Measurements from ENCODE around the gene ZBTB22.

The ZBTB22 gene

DNA sequence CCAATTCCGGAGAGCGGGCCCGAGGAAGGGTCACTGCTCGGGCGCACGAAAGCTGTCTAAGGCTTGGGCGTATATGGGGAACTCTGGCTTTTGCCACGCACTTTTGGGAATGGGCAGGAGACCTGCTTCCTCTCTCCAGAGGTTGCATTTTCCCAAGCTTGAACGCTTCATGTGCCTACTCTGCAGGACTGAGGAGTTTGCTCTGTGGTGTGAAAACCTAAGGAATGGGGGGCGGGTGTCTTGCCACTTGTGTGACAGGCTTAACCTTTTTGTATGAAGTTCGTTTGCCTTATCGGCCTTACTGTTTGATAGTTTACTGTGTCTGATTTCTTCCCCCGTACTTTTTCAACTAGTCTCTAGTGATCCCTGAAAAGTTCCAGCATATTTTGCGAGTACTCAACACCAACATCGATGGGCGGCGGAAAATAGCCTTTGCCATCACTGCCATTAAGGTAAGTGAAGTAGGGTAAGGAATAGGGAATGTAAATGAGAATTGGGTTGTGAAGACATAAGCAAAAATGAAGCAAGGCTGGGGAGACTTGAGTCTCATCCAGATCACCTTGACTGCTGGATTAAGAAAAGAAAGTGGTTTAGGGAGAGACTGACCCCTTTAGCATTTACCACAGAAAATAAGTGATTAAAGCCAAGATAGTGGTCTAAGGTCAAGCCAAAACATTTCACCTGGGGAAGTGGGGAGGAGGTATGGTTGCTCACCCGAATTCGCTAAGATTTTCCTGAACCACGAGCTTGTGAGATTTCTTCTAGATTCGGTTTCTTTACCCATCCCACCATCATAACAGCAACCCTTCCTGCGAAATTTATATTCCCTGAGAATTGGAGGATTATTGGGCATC, 45.0 kb downstream of the ZBTB22 start:
- ChIA-PET CTCF (interaction anchor here (0.6 to 1.0 kb wide), 2 partner anchors 24 to 28 kb away, joined by 4 to 8 read pairs; no protein-coding TSS in a partner anchor), POLR2A (interaction anchor here (0.8 to 5.5 kb wide), 19 partner anchors 11 to 301 kb away, joined by 3 to 54 read pairs (median 7); partner anchors contain the start of genes HSD17B8, PFDN6, RGL2 and RING1)
- DNase-seq (ENCODE audit: extremely low spot score): no peak
- no peak for TF ChIP-seq HDGF (IDR thresholded peaks at IDR 0.05; ENCODE audit: borderline replicate concordance)
- TF ChIP-seq TARDBP (IDR thresholded peaks at IDR 0.05): no peak
- TF ChIP-seq FOXA1 (IDR thresholded peaks at IDR 0.05): no peak
- no peak for TF ChIP-seq SP1 (IDR thresholded peaks at IDR 0.05)
- TF ChIP-seq NFRKB (IDR thresholded peaks at IDR 0.05): no peak
- no peak for TF ChIP-seq L3MBTL2 (conservative IDR thresholded peaks at IDR 0.05)
- no peak for TF ChIP-seq ZNF384 (IDR thresholded peaks at IDR 0.05)
- no peak for TF ChIP-seq ELF4 (IDR thresholded peaks at IDR 0.05)
- TF ChIP-seq BHLHE40 (IDR thresholded peaks at IDR 0.05; ENCODE audit: borderline replicate concordance): no peak
- no peak for TF ChIP-seq FOXK2 (IDR thresholded peaks at IDR 0.05)
- TF ChIP-seq CTBP1 (IDR thresholded peaks at IDR 0.05; ENCODE audit: borderline replicate concordance): no peak
- no peak for TF ChIP-seq ARNT (IDR thresholded peaks at IDR 0.05)
- no peak for TF ChIP-seq SUZ12 (IDR thresholded peaks at IDR 0.05)
- no peak for TF ChIP-seq LEF1 (IDR thresholded peaks at IDR 0.05; ENCODE audit: borderline replicate concordance)
- TF ChIP-seq FOXM1 (IDR thresholded peaks at IDR 0.05; ENCODE audit: borderline replicate concordance): no peak
- TF ChIP-seq, protein P1, sequence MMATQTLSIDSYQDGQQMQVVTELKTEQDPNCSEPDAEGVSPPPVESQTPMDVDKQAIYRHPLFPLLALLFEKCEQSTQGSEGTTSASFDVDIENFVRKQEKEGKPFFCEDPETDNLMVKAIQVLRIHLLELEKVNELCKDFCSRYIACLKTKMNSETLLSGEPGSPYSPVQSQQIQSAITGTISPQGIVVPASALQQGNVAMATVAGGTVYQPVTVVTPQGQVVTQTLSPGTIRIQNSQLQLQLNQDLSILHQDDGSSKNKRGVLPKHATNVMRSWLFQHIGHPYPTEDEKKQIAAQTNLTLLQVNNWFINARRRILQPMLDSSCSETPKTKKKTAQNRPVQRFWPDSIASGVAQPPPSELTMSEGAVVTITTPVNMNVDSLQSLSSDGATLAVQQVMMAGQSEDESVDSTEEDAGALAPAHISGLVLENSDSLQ (IDR thresholded peaks at IDR 0.05): no peak

DNA sequence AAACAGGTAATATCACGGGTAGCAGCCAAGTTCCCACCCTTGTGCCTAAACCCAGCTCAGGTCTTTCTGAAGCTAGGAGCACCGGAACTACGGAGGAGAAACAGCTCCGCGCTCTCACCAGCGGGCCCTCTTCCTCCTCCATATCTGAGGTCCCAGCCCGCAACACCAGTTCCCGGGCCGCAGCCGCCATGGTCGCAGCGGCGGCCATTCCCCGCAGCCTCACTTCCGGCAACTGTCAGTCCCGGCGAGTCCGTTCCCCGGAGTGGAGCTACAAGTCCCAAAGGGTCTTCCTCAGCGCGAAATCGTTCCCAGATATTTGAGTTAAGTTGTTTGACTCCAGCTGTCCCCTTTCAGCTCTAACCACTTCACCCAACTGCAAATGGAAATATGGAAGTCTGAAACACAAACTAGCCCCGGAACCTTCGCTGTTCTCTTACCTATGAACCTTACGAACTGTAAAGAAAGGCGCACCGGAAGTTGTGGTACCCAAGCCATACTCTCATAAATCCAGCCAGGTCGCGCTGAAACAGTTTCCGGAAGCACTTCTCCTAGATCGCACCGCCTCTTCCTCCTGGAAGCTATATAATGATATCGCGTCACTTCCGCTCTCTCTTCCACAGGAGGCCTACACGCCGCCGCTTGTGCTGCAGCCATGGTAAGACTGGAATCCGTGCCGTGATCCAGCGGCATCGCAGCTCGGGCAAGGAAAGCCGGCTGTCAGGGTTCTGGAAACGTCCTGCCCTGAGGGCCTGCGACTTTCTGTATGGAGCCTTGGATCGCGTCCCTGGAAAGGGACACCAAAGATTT, 45.9 kb downstream of the ZBTB22 start, which contains the start of the genes RPS18 and VPS52:
RPS18 (plus strand) TSS at position 608 of the 807 bp plus-strand sequence; CDS start at position 653, 45 bp downstream.
VPS52 (minus strand) TSS at position 409 of the 807 bp plus-strand sequence; CDS start at position 208, 201 bp downstream.
- ChIA-PET CTCF (interaction anchor here (0.6 to 1.2 kb wide), 5 partner anchors 24 to 155 kb away, joined by 3 to 8 read pairs (median 4); no protein-coding TSS in a partner anchor), POLR2A (interaction anchor here (0.5 to 5.5 kb wide), 41 partner anchors 9 to 340 kb away, joined by 3 to 54 read pairs (median 4); partner anchors contain the start of genes CUTA, HSD17B8, PFDN6 and RGL2)
- TF ChIP-seq BHLHE40 (IDR thresholded peaks at IDR 0.05; ENCODE audit: borderline replicate concordance) (no peak), SUZ12 (IDR thresholded peaks at IDR 0.05) (no peak), ELF4 (IDR thresholded peaks at IDR 0.05) (peak; percentile 97), LEF1 (IDR thresholded peaks at IDR 0.05; ENCODE audit: borderline replicate concordance) (peak; percentile 57; the same call in 1 of the 2 replicates), HDGF (IDR thresholded peaks at IDR 0.05; ENCODE audit: borderline replicate concordance) (no peak), FOXK2 (IDR thresholded peaks at IDR 0.05) (peak; percentile 95), ZNF384 (IDR thresholded peaks at IDR 0.05) (no peak), NFRKB (IDR thresholded peaks at IDR 0.05) (peak; percentile 96), FOXM1 (IDR thresholded peaks at IDR 0.05; ENCODE audit: borderline replicate concordance) (no peak), SP1 (IDR thresholded peaks at IDR 0.05) (no peak), FOXA1 (IDR thresholded peaks at IDR 0.05) (no peak), TARDBP (IDR thresholded peaks at IDR 0.05) (no peak; the same call in 1 of the 2 replicates), L3MBTL2 (conservative IDR thresholded peaks at IDR 0.05) (0 out of 2 replicates have a peak, but pooled peaks have one; percentile 52), ARNT (IDR thresholded peaks at IDR 0.05) (no peak), CTBP1 (IDR thresholded peaks at IDR 0.05; ENCODE audit: borderline replicate concordance) (peak; percentile 85)
- TF ChIP-seq, protein P1 (IDR thresholded peaks at IDR 0.05): peak; percentile 93
- peak; percentile 89 for DNase-seq (ENCODE audit: extremely low spot score)

DNA sequence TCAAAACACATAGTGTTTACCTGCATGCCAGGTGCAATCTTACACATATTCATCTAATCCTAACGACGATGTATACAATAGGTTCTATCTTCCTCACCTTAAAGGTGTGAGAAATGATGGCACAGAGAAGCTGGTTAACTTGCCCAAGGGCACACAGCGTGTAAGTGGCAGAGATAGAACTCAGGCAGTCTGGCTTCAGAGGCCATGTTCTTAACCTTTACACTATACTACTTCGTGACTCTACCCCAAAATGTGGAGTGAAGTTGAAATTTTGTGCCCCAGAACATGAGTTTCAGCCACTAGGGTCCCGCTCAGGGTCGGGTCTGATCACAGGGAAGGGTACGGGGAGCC, 46.5 kb downstream of the ZBTB22 start:
- no peak for DNase-seq (ENCODE audit: extremely low spot score)
- ChIA-PET POLR2A (interaction anchor here (0.9 to 5.5 kb wide), 28 partner anchors 9 to 300 kb away, joined by 3 to 54 read pairs (median 5); partner anchors contain the start of genes CUTA, HSD17B8, PFDN6 and RGL2), CTCF (interaction anchor here (0.7 to 1.2 kb wide), 3 partner anchors 28 to 155 kb away, joined by 3 to 5 read pairs (median 4); no protein-coding TSS in a partner anchor)
- TF ChIP-seq FOXA1 (IDR thresholded peaks at IDR 0.05): no peak
- TF ChIP-seq ZNF384 (IDR thresholded peaks at IDR 0.05): no peak
- no peak for TF ChIP-seq L3MBTL2 (conservative IDR thresholded peaks at IDR 0.05)
- TF ChIP-seq HDGF (IDR thresholded peaks at IDR 0.05; ENCODE audit: borderline replicate concordance): no peak
- no peak for TF ChIP-seq ARNT (IDR thresholded peaks at IDR 0.05)
- TF ChIP-seq ELF4 (IDR thresholded peaks at IDR 0.05): no peak
- no peak for TF ChIP-seq FOXM1 (IDR thresholded peaks at IDR 0.05; ENCODE audit: borderline replicate concordance)
- no peak for TF ChIP-seq TARDBP (IDR thresholded peaks at IDR 0.05)
- no peak for TF ChIP-seq FOXK2 (IDR thresholded peaks at IDR 0.05)
- no peak for TF ChIP-seq SUZ12 (IDR thresholded peaks at IDR 0.05)
- TF ChIP-seq, protein P1 (IDR thresholded peaks at IDR 0.05): no peak
- TF ChIP-seq LEF1 (IDR thresholded peaks at IDR 0.05; ENCODE audit: borderline replicate concordance): no peak
- TF ChIP-seq NFRKB (IDR thresholded peaks at IDR 0.05): no peak
- no peak for TF ChIP-seq CTBP1 (IDR thresholded peaks at IDR 0.05; ENCODE audit: borderline replicate concordance)
- no peak for TF ChIP-seq SP1 (IDR thresholded peaks at IDR 0.05)
- TF ChIP-seq BHLHE40 (IDR thresholded peaks at IDR 0.05; ENCODE audit: borderline replicate concordance): no peak

All from HEK293T (cell line).